Thymus (tissue), 11 donors: Measurements from ENCODE around the gene POLR3E. TPM values are rescaled to one million over a fixed set of nuclear protein-coding genes. Genes with fewer than 3 reads are reported as not detected.

ENCODE experiments used
- DNase-seq, 9 donors: peaks; one replicate each; pipeline ENCODE4 v3.0.0-alpha.2; 2013; ENCODE audit warnings: low spot score in 9 of 9, low read depth in 6 of 9, missing footprints in 1 of 9
- H3K27ac ChIP-seq, 2 donors: one replicate each; pipeline ENCODE4 v1.5.1; 2013; ENCODE audit warnings: control low read depth in 1 of 2, low read depth in 1 of 2, low read length in 1 of 2, mild to moderate bottlenecking in 1 of 2, moderate library complexity in 1 of 2
- H3K27me3 ChIP-seq, 2 donors: one replicate each; pipeline ENCODE4 v1.5.1; 2013; ENCODE audit warnings: low read length in 1 of 2; ENCODE audit not compliant: control insufficient read depth in 2 of 2, insufficient read depth in 1 of 2
- H3K36me3 ChIP-seq, 2 donors: one replicate each; pipeline ENCODE4 v1.5.1; 2013; ENCODE audit warnings: low read length in 1 of 2, mild to moderate bottlenecking in 1 of 2, moderate library complexity in 1 of 2; ENCODE audit not compliant: control insufficient read depth in 2 of 2, insufficient read depth in 2 of 2
- H3K4me1 ChIP-seq, 2 donors: one replicate each; pipeline ENCODE4 v1.5.1; 2013; ENCODE audit warnings: low read length in 2 of 2; ENCODE audit not compliant: control insufficient read depth in 2 of 2, insufficient read depth in 2 of 2
- H3K4me3 ChIP-seq, 2 donors: one replicate each; pipeline ENCODE4 v1.5.1; 2013; ENCODE audit warnings: low read length in 2 of 2, control low read depth in 1 of 2, mild to moderate bottlenecking in 1 of 2
- H3K9me3 ChIP-seq, 2 donors: one replicate each; pipeline ENCODE4 v1.5.1; 2013; ENCODE audit warnings: low read length in 1 of 2, mild to moderate bottlenecking in 1 of 2; ENCODE audit not compliant: control insufficient read depth in 2 of 2, insufficient read depth in 1 of 2
- WGBS: extraction: QIAGEN DNeasy Blood & Tissue Kit; methylation state at CpG from one replicate; pipeline ENCODE4 v1.1.7; 2013; 5-methylcytosine and 5-hydroxymethylcytosine counted together
- polyA plus RNA-seq: library from polyadenylated mRNA; stranded (reverse); fragments of 200-250 nt; gene quantifications from one replicate; pipeline ENCODE4 v1.2.3, GENCODE V29; 2013
- total RNA-seq: library from RNA; stranded (reverse); fragments of 120-200 nt; gene quantifications from one replicate; pipeline ENCODE4 v1.2.4, GENCODE V29; 2013
- donor health status: healthy.

The POLR3E gene
- total and polyA plus RNA-seq, 2 donors = 27.2 to 27.4 TPM

DNA sequence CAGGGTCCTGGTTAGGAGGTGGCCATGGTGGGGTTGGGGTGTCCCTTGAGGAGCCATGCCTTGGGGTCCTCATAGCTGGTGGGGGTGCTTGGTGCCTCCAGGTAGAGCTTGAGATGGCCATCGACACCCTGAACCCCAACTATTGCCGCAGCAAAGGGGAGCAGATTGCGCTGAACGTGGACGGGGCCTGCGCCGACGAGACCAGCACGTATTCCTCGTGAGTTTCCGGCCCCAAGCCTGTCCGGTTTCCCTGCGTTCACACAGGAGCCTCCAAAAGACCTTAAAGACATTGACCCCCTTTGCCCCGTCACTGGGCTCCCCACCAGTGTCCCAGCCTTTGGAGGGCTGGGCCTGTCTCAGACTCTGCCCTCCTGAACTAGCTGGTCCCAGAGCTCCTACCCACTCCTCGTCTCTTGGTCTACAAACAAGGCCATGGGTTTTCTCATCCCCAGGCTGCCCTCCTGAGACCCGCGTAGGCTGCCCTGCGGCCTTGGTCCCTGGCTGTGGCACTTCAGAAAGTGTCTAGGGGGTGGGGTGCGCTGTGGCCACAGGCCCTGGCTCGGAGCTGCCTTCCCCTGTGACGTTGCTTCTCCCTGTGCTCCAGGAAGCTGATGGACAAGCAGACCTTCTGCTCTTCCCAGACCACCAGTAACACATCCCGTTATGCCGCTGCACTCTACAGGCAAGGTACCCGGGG, 11.8 kb downstream of the POLR3E start:
- H3K4me3 ChIP-seq = no peak overlapping the region
- peaks cover 58 to 60% of the 10 kb centered on the region in 2 donors for H3K36me3 ChIP-seq
- H3K27ac ChIP-seq = no peak overlapping the region
- no peaks in the 10 kb centered on the region for H3K27me3 ChIP-seq
- no peaks in the 10 kb centered on the region for H3K9me3 ChIP-seq
- DNase-seq = no peak
- WGBS = 98% methylated on average over 24 of the region's 24 CpGs
- H3K4me1 ChIP-seq = no peaks in the 10 kb centered on the region

DNA sequence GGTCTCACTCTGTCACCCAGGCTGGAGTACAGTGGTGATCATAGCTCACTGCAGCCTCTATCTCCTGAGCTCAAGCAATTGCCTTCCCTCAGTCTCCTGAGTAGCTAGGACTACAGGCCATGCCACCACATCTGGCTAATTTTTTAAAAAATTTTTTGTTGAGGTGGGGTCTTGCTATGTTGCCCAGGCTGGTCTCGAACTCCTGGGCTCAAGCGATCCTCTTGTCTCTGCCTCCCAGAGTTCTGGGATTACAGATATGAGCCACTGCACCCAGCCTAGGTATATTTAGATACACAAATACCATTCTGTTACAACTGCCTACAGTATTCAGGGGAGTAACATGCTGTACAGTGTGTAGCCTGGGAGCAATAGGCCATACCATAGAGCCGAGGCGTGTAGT, 14.3 kb downstream of the POLR3E start:
- no peak for DNase-seq
- H3K4me1 ChIP-seq = no peaks in the 10 kb centered on the region
- no peaks in the 10 kb centered on the region for H3K9me3 ChIP-seq
- no peak overlapping the region for H3K4me3 ChIP-seq
- WGBS = 98% methylated on average over 4 of the region's 4 CpGs
- H3K36me3 ChIP-seq = peaks cover 62 to 63% of the 10 kb centered on the region in 2 donors
- H3K27me3 ChIP-seq = no peaks in the 10 kb centered on the region
- no peak overlapping the region for H3K27ac ChIP-seq

DNA sequence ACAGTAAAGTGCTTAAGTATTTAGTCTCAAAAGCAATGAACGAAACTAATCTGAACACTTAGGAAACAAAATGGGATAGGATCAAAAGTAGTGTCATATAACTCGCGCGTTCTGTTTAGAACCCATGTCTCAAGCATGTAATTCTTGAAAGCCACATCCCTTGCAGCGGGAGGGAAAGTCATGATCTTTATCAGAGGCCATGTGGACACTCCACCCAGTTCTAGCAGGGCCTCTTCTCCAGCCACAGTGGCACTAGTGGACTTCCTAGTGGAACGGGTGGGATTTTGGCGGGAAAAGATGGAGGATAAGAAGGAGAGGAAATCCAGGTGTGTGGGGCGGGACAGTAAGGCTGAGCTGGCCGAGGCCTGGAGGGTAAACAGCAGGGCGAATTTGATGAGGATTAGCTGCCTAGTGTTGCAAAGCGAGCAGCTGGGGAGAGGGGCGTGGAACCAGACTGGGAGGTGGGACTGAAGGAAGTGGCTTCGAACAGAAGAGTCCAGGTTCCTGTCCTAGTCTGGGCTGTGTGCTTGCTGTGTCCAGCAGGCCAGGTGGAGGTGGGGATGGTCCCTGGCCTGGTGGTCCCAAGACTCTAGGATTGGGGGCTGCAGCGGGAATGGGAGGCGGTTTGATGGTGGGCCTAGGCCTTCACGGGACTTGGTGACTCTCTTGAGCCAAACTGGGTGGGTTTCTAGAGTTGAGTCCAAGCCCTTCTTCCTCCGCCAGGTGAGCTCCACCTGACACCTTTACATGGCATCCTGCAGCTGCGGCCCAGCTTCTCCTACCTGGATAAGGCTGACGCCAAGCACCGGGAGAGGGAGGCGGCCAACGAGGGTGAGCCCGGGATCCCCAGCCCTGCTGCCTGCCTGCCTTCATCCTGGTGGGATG, 15.9 kb downstream of the POLR3E start:
- H3K4me3 ChIP-seq = no peak overlapping the region
- peaks cover 63 to 68% of the 10 kb centered on the region in 2 donors for H3K36me3 ChIP-seq
- DNase-seq = no peak
- H3K9me3 ChIP-seq = no peaks in the 10 kb centered on the region
- H3K4me1 ChIP-seq = no peaks in the 10 kb centered on the region
- H3K27ac ChIP-seq = no peak overlapping the region
- 98% methylated on average over 23 of the region's 23 CpGs for WGBS
- H3K27me3 ChIP-seq = no peaks in the 10 kb centered on the region

DNA sequence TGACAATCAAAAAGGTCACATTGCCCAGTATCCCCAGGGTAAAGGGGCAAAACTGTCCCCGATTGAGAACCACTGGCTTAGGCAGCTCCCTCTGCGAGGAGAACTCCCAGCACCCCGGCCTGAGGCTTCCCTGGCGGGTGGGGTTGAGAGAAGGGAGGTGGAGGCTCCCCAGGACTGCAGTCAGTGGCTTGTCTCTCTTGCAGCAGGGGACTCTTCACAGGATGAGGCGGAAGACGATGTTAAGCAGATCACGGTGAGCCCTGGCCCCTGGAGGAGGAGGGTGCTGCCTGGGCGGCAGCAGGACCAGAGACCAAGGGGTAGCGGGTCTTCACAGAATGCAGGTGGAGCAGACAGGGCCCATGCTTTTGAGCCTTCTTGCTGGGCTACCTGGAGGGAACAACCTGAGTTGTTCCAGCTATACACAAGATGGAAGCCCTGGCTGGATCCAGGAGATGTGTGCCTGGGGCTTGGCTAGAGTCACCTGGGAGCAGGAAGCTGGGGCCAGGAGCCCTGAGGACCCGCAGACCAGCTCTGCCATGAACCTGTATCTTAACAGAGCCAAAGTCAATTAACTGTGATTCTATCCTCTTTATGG, 16.8 kb downstream of the POLR3E start:
- H3K36me3 ChIP-seq = peaks cover 63 to 71% of the 10 kb centered on the region in 2 donors
- H3K9me3 ChIP-seq = no peaks in the 10 kb centered on the region
- no peak overlapping the region for H3K27ac ChIP-seq
- WGBS = 97% methylated on average over 10 of the region's 10 CpGs
- DNase-seq = no peak
- no peak overlapping the region for H3K4me3 ChIP-seq
- H3K27me3 ChIP-seq = no peaks in the 10 kb centered on the region
- H3K4me1 ChIP-seq = no peaks in the 10 kb centered on the region

DNA sequence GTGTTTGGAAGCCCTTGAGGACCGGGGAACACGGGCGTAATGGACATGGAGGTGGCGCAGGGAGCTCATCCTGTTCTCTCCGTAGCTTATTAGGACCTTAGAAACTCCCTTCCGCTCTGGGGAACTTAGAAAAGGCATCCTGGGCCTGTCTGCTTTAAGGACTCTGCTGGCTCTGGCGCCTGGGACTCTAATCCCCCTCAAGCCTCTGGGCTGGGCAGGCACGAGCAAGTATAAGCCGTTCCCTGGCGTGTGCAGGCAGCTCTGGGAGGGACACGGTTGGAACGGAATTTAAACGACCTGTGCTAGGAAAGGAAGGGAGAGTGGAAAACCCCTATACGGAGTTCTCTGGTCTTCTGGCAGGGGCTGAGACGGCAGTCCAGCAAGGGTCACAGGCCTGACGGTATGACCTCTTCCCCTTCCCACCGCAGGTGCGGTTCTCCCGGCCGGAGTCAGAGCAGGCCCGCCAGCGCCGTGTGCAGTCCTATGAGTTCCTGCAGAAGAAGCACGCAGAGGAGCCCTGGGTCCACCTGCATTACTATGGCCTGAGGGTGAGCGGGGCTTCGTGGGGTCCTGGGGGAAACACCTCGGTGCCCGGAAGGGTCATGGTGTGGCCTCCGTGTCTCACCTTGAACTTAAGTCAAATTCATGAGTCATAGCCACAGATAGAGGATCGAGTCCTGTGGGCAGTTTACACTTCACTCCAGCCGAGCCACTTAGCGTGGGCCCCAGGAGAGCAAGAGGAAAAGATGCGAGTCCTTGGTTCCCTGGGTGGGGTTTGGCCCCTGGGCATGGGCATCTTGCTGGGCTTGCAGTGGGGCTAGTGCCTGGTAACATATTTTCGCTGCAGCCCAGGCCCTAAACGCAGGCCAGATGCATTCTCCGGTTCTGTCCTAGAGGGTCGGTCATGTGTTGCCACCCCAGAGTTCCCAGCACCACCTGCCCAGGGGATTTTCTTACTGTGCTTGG, 17.7 kb downstream of the POLR3E start:
- 95% methylated on average over 37 of the region's 37 CpGs for WGBS
- DNase-seq = peak in 1 of 9 donors; percentile 28
- H3K36me3 ChIP-seq = peaks cover 54 to 63% of the 10 kb centered on the region in 2 donors
- H3K4me1 ChIP-seq = no peaks in the 10 kb centered on the region
- no peaks in the 10 kb centered on the region for H3K27me3 ChIP-seq
- H3K9me3 ChIP-seq = no peaks in the 10 kb centered on the region
- H3K4me3 ChIP-seq = no peak overlapping the region
- peak overlapping the region in 1 of 2 donors; percentile 8 for H3K27ac ChIP-seq

DNA sequence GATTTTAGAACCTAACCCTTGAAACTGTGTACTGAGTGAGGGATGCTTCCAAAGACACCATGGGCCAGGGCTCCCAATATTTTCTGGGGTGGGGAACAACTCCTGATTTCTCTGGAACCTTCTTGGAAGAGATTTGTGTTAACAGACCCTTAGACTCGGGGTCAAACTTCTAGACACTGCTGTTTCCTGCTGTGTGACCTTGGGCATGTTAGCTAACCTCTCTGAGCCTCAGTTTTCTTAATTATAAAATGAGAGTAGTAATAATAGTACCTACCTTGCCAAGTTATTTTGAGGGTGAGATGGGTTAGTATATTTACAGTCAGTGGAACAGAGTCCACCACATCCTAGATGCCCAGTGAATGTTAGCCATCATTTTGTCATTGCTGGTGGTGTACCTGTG, 18.8 kb downstream of the POLR3E start:
- peaks cover 54 to 61% of the 10 kb centered on the region in 2 donors for H3K36me3 ChIP-seq
- no peaks in the 10 kb centered on the region for H3K27me3 ChIP-seq
- 98% methylated on average over 1 of the region's 1 CpG for WGBS
- DNase-seq = no peak
- no peak overlapping the region for H3K27ac ChIP-seq
- H3K9me3 ChIP-seq = no peaks in the 10 kb centered on the region
- H3K4me1 ChIP-seq = no peaks in the 10 kb centered on the region
- no peak overlapping the region for H3K4me3 ChIP-seq

DNA sequence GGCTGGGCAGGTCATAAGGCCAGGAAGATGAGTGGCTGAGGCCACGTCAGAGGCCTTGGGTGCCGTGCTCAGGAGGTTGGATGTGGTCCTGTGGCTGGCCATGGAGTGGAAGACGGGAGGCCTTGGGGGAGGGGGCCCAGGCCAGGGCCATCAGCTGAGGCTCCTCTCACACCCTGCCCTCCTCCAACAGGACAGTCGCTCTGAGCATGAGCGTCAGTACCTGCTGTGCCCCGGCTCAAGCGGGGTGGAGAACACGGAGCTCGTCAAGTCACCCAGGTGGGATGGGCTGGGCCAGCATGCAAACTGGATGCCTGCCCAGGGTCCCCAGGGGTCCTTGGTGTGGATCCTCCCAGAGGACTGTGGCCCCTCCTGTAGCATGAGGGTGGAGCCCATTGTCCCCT, 19.2 kb downstream of the POLR3E start:
- Histone ChIP-seq H3K9me3 (peaks cover 0 to 1% of the 10 kb centered on the region in 2 donors), H3K36me3 (peaks cover 54 to 61% of the 10 kb centered on the region in 2 donors), H3K4me1 (no peaks in the 10 kb centered on the region), H3K4me3 (no peak overlapping the region), H3K27ac (no peak overlapping the region), H3K27me3 (no peaks in the 10 kb centered on the region)
- DNase-seq = no peak
- 94% methylated on average over 9 of the region's 9 CpGs for WGBS

DNA sequence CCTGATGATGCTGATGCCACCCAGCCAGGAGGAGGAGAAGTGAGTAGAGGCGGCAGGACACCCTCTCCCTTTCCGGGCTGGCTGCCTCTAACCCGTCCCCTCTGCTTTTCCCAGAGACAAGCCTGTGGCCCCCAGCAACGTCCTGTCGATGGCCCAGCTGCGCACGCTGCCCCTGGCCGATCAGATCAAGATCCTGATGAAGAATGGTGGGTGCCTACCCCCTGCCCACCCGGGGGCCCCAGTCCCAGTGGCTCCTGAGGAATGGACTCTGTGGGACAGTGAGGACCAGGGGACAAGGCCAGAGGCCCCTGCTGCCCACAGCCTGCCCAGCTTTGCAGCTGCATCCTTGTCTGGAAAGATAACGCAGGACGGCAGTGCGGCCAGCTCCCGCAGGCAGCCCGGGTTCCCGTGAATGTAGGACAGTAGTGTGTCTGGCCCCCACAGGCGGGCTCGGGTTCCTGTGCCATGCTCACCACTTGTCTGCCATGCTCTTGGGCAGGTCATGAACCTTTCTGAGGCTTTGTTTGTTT, 19.9 kb downstream of the POLR3E start:
- no peak overlapping the region for H3K27ac ChIP-seq
- WGBS = 97% methylated on average over 17 of the region's 17 CpGs
- peaks cover 51 to 61% of the 10 kb centered on the region in 2 donors for H3K36me3 ChIP-seq
- peaks cover 0 to 1% of the 10 kb centered on the region in 2 donors for H3K9me3 ChIP-seq
- no peaks in the 10 kb centered on the region for H3K4me1 ChIP-seq
- DNase-seq = no peak
- no peaks in the 10 kb centered on the region for H3K27me3 ChIP-seq
- H3K4me3 ChIP-seq = no peak overlapping the region
